GM23338 (cell line): Measurements from ENCODE around the gene TM9SF4. TPM values are rescaled to one million over a fixed set of nuclear protein-coding genes. Genes with fewer than 3 reads are reported as not detected.

ENCODE experiments used
- ATAC-seq: fragments of 200-7000 bp; cut with Tn5 transposase; 3 replicates; pipeline ENCODE4 v1.9.1; 2020
- DNase-seq: peaks from one replicate; pipeline ENCODE4 v3.0.0-alpha.2; 2015; ENCODE audit warnings: low spot score
- H2AFZ ChIP-seq: fragments of 200-600 bp; sonication (generic); 2 replicates; pipeline ENCODE4 v1.8.0; 2016; ENCODE audit warnings: antibody characterized with exemption, mild to moderate bottlenecking, moderate library complexity
- H3F3A ChIP-seq: fragments of 200-600 bp; sonication (generic); replicated peaks from 2 replicates; pipeline ENCODE4 v1.8.0; 2017; ENCODE audit warnings: antibody characterized with exemption, mixed run types, low read depth
- H3K27ac ChIP-seq: fragments of 200-600 bp; sonication (generic); 2 replicates; pipeline ENCODE4 v1.6.1; 2016; ENCODE audit warnings: low read depth
- H3K27me3 ChIP-seq: fragments of 200-600 bp; sonication (generic); 2 replicates; pipeline ENCODE4 v1.8.0; 2016; ENCODE audit warnings: mild to moderate bottlenecking, mixed run types, moderate library complexity; ENCODE audit not compliant: insufficient read depth
- H3K36me3 ChIP-seq: fragments of 200-600 bp; sonication (generic); 2 replicates; pipeline ENCODE4 v1.8.0; 2016; ENCODE audit warnings: mild to moderate bottlenecking; ENCODE audit not compliant: insufficient read depth
- H3K4me1 ChIP-seq: fragments of 200-600 bp; sonication (generic); 2 replicates; pipeline ENCODE4 v1.8.0; 2016; ENCODE audit warnings: mild to moderate bottlenecking, moderate library complexity; ENCODE audit not compliant: insufficient read depth
- H3K4me2 ChIP-seq: fragments of 200-600 bp; sonication (generic); 2 replicates; pipeline ENCODE4 v1.7.1; 2017; ENCODE audit warnings: mixed run types
- H3K4me3 ChIP-seq: fragments of 200-600 bp; sonication (generic); 2 replicates; pipeline ENCODE4 v1.6.1; 2016; ENCODE audit warnings: mixed run types
- H3K79me2 ChIP-seq: fragments of 200-600 bp; sonication (generic); replicated peaks from 2 replicates; pipeline ENCODE4 v1.8.0; 2017; ENCODE audit warnings: mild to moderate bottlenecking; ENCODE audit not compliant: insufficient read depth
- H3K9me2 ChIP-seq: fragments of 200-600 bp; sonication (generic); 2 replicates; pipeline ENCODE4 v1.8.0; 2017; ENCODE audit not compliant: insufficient read depth
- H4K20me1 ChIP-seq: fragments of 200-600 bp; sonication (generic); replicated peaks from 2 replicates; pipeline ENCODE4 v1.8.0; 2017; ENCODE audit warnings: mild to moderate bottlenecking; ENCODE audit not compliant: insufficient read depth
- H3K27ac Mint-ChIP-seq: 2 replicates; pipeline ENCODE4 v1.8.0; 2020; ENCODE audit warnings: inconsistent platforms, mild to moderate bottlenecking, moderate library complexity, mixed read lengths
- H3K27me3 Mint-ChIP-seq: 3 replicates; pipeline ENCODE4 v1.8.0; 2022; ENCODE audit warnings: low read depth, mild to moderate bottlenecking, moderate library complexity, mixed read lengths, inconsistent platforms; ENCODE audit not compliant: insufficient read depth, poor library complexity
- H3K36me3 Mint-ChIP-seq: 3 replicates; pipeline ENCODE4 v1.8.0; 2021; ENCODE audit warnings: low read depth, mild to moderate bottlenecking, inconsistent platforms, moderate library complexity, mixed read lengths
- H3K4me1 Mint-ChIP-seq: 3 replicates; pipeline ENCODE4 v1.8.0; 2020; ENCODE audit warnings: mild to moderate bottlenecking, inconsistent platforms, mixed read lengths
- H3K4me3 Mint-ChIP-seq: 3 replicates; pipeline ENCODE4 v1.8.0; 2021; ENCODE audit warnings: moderate library complexity, mild to moderate bottlenecking, inconsistent platforms, mixed read lengths
- H3K9me3 Mint-ChIP-seq: 3 replicates; pipeline ENCODE4 v1.8.0; 2020; ENCODE audit warnings: moderate library complexity, mild to moderate bottlenecking, inconsistent platforms, mixed read lengths
- CREB1 ChIP-seq: fragments of 250-450 bp; sonication (Bioruptor Pico); IDR thresholded peaks from 2 replicates; pipeline ENCODE4 v1.5.0; 2020; ENCODE audit warnings: low read depth, mild to moderate bottlenecking, moderate library complexity
- CTCF ChIP-seq, 2 experiments: fragments of 200-600 bp in 1 of 2; sonication (generic) in 1 of 2; conservative IDR thresholded peaks; 2 replicates each; pipeline versions ENCODE4 v1.5.1 to v1.6.1; 2016 to 2017; ENCODE audit warnings: antibody characterized with exemption in 2 of 2, low read depth in 2 of 2, mild to moderate bottlenecking in 2 of 2, moderate library complexity in 1 of 2
- ETS1 ChIP-seq: IDR thresholded peaks from 2 replicates; pipeline ENCODE4 v1.6.1; 2016; ENCODE audit warnings: antibody characterized with exemption
- EZH2 ChIP-seq: fragments of 200-600 bp; sonication (generic); IDR thresholded peaks from one replicate; pipeline ENCODE4 v1.8.0; 2017; ENCODE audit warnings: antibody characterized with exemption, mild to moderate bottlenecking, low read depth; ENCODE audit not compliant: unreplicated experiment
- EZH2phosphoT487 ChIP-seq: fragments of 200-600 bp; sonication (generic); IDR thresholded peaks from one replicate; pipeline ENCODE4 v1.8.1; 2018; ENCODE audit warnings: antibody characterized with exemption; ENCODE audit not compliant: unreplicated experiment
- JUNB ChIP-seq: IDR thresholded peaks from one replicate; pipeline ENCODE4 v1.6.1; 2016; ENCODE audit warnings: antibody characterized with exemption; ENCODE audit not compliant: unreplicated experiment
- NANOG ChIP-seq: IDR thresholded peaks from 2 replicates; pipeline ENCODE4 v1.6.1; 2016; ENCODE audit warnings: antibody characterized with exemption, borderline replicate concordance
- POLR2AphosphoS5 ChIP-seq: IDR thresholded peaks from 2 replicates; pipeline ENCODE4 v1.6.1; 2016; ENCODE audit warnings: antibody characterized with exemption, low read depth
- REST ChIP-seq: IDR thresholded peaks from one replicate; pipeline ENCODE4 v1.6.1; 2018; ENCODE audit warnings: antibody characterized with exemption; ENCODE audit not compliant: unreplicated experiment
- STAT1 ChIP-seq: IDR thresholded peaks from one replicate; pipeline ENCODE4 v1.6.1; 2016; ENCODE audit warnings: antibody characterized with exemption; ENCODE audit not compliant: unreplicated experiment
- ZNF114 ChIP-seq: fragments of 250-450 bp; sonication (Bioruptor Pico); IDR thresholded peaks from 2 replicates; pipeline ENCODE4 v1.5.0; 2020; ENCODE audit warnings: mild to moderate bottlenecking, moderate library complexity
- ZNF331 ChIP-seq: fragments of 250-450 bp; sonication (Bioruptor Pico); IDR thresholded peaks from 2 replicates; pipeline ENCODE4 v1.5.0; 2020; ENCODE audit warnings: low read depth, mild to moderate bottlenecking, moderate library complexity
- ZNF462 ChIP-seq: fragments of 250-450 bp; sonication (Bioruptor Pico); IDR thresholded peaks from 2 replicates; pipeline ENCODE4 v1.5.0; 2020; ENCODE audit warnings: mild to moderate bottlenecking, moderate library complexity
- polyA plus RNA-seq: library from polyadenylated mRNA; unstranded; fragments of >200 nt; fragmentation: Nextera tagmentation; extraction: Ambion mirVana; gene quantifications from 2 replicates; pipeline ENCODE4 v1.2.1, GENCODE V29; 2016
- total RNA-seq: library from RNA; depleted of rRNA; stranded (reverse); fragments of >200 nt; shearing (Covaris generic); gene quantifications from 2 replicates; pipeline ENCODE4 v1.2.3, GENCODE V29; 2014

The TM9SF4 gene
- total and polyA plus RNA-seq, 2 experiments from 2014 or later: 20.4 to 52.6 TPM

DNA sequence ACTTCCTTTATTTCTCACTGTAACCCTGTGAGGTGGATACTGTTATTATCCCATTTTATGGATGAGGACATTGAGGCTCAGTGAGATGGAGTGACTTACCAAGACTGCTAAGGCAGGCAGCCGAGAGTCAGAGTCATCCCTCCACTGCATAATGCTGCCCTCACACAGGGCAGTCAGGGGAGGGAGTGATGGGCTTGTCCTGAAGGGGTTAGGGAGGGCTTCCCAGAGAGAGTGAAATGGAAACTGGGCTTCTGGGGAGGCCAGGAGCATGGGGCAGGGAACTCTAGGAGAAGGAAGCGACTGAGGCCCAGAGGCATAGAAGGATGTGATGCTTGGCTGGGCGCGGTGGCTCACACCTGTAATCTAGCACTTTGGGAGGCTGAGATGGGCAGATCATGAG is 31.1 kb downstream of the TM9SF4 start:
- H3K27me3 Mint-ChIP-seq: peaks cover 2% of the 10 kb centered on the region
- H3K79me2 ChIP-seq: no peaks in the 10 kb centered on the region
- no peaks in the 10 kb centered on the region; the same call in 2 of the 3 replicates for H3K9me3 Mint-ChIP-seq
- H3F3A ChIP-seq: no peaks in the 10 kb centered on the region
- H3K4me1 ChIP-seq: no peaks in the 10 kb centered on the region
- H3K36me3 Mint-ChIP-seq: peaks cover 71% of the 10 kb centered on the region
- no peak overlapping the region for H3K27ac ChIP-seq
- H3K27ac Mint-ChIP-seq: no peak overlapping the region
- TF ChIP-seq EZH2phosphoT487 (no peak), CTCF (conservative IDR thresholded peaks at IDR 0.05; ENCODE audit: low read depth in 2 of 2) (no peak), NANOG (no peak), STAT1 (no peak), POLR2AphosphoS5 (no peak), ETS1 (no peak), ZNF462 (CRISPR knock-in tag) (no peak), REST (no peak), JUNB (no peak), ZNF114 (CRISPR knock-in tag) (no peak), ZNF331 (no peak), EZH2 (no peak), CREB1 (CRISPR knock-in tag) (no peak)
- ATAC-seq (no peak), DNase-seq (no peak)
- H3K9me2 ChIP-seq: no peaks in the 10 kb centered on the region
- H4K20me1 ChIP-seq: peaks cover 43% of the 10 kb centered on the region
- no peaks in the 10 kb centered on the region for H3K4me1 Mint-ChIP-seq
- no peak overlapping the region for H3K4me3 Mint-ChIP-seq
- H3K4me3 ChIP-seq: no peak overlapping the region
- no peaks in the 10 kb centered on the region for H3K27me3 ChIP-seq
- H3K4me2 ChIP-seq: no peak overlapping the region
- H2AFZ ChIP-seq: no peak overlapping the region
- H3K36me3 ChIP-seq: peaks cover 68% of the 10 kb centered on the region
